Uterus (tissue), 2 donors: ENCODE results near the gene MPO.

Experiments
- CTCF ChIP-seq, 4 experiments: fragments of 200-600 bp in 2 of 4; fragments of 450-650 bp in 2 of 4; sonication (generic) in 2 of 4; IDR thresholded peaks; one replicate each; pipeline ENCODE4 v1.5.1; 2016 to 2019; ENCODE audit warnings: antibody characterized with exemption in 4 of 4, mild to moderate bottlenecking in 2 of 4, moderate library complexity in 1 of 4
- POLR2A ChIP-seq, 2 donors: fragments of 450-650 bp; IDR thresholded peaks; one replicate each; pipeline ENCODE4 v1.6.1; 2016; ENCODE audit warnings: antibody characterized with exemption in 2 of 2, mild to moderate bottlenecking in 1 of 2, moderate library complexity in 1 of 2

GRCh38 chr17:58327363-58328194 is 46.8 kb upstream of the MPO start:
- no peak for TF ChIP-seq POLR2A (IDR thresholded peaks at IDR 0.05)
- no peak for TF ChIP-seq CTCF (IDR thresholded peaks at IDR 0.05)
